Measurements from ENCODE around the gene CFP.
"Not testable (repeated sequence)": the region's sequence is repeated elsewhere in the genome, so short reads cannot be mapped to it uniquely, and the experiment has no call there.

Gene CFP

GRCh38 chrX:47629419-47630200, at the start of gene CFP:
TSS of gene CFP (minus strand) at chrX:47629930. CDS start at chrX:47629844, 86 bp downstream.
- DNase-seq: no peak

GRCh38 chrX:47675959-47676859, 46.5 kb upstream of the CFP start:
- DNase-seq: not testable (repeated sequence)

GRCh38 chrX:47674776-47675175, 45.0 kb upstream of the CFP start:
- DNase-seq: no peak

GRCh38 chrX:47665797-47666196, 36.1 kb upstream of the CFP start:
- DNase-seq: not testable (repeated sequence)

GRCh38 chrX:47664737-47665136, 35.0 kb upstream of the CFP start:
- no peak for DNase-seq

- DNase-seq: peak; percentile 36
These were observed 32.5 kb upstream of the CFP start for GRCh38 chrX:47662144-47662657.

- no peak for DNase-seq
These were observed 31.8 kb upstream of the CFP start for GRCh38 chrX:47661539-47661938.

- no peak for DNase-seq
These were observed 29.6 kb upstream of the CFP start for GRCh38 chrX:47659421-47659726.

GRCh38 chrX:47658684-47659420, 29.1 kb upstream of the CFP start, which contains the start of gene UXT:
TSS of gene UXT (minus strand) at chrX:47659180. CDS start at chrX:47658927, 253 bp downstream.
- DNase-seq: peak; percentile 91

- no peak for DNase-seq
These were observed 28.6 kb upstream of the CFP start for GRCh38 chrX:47658301-47658683.

GRCh38 chrX:47651043-47651905, 21.5 kb upstream of the CFP start:
- DNase-seq: no peak

GRCh38 chrX:47650164-47651042, 20.7 kb upstream of the CFP start, which contains the start of gene ELK1:
TSS of gene ELK1 (minus strand) at chrX:47650563. CDS start at chrX:47641441, 9,122 bp downstream.
- peak; percentile 89 for DNase-seq

- no peak for DNase-seq
These were observed 20.0 kb upstream of the CFP start for GRCh38 chrX:47649781-47650163.

GRCh38 chrX:47649271-47649670, 19.5 kb upstream of the CFP start:
- no peak for DNase-seq

GRCh38 chrX:47648376-47648775, 18.6 kb upstream of the CFP start:
- DNase-seq: no peak

GRCh38 chrX:47646636-47647035, 16.9 kb upstream of the CFP start:
- no peak for DNase-seq

GRCh38 chrX:47645530-47645929, 15.8 kb upstream of the CFP start:
- no peak for DNase-seq

GRCh38 chrX:47644557-47645091, 14.9 kb upstream of the CFP start:
- DNase-seq: no peak

- DNase-seq: no peak
These were observed 14.2 kb upstream of the CFP start for GRCh38 chrX:47643926-47644325.

GRCh38 chrX:47638816-47639215, 9.1 kb upstream of the CFP start:
- DNase-seq: no peak

Measured in stimulated activated naive CD4-positive, alpha-beta T cell treated with Interleukin-2 at 50 U/mL for 16 hours (primary cell).